Calu3 (cell line): ENCODE measurements around the gene SCG3. TPM values are rescaled to one million over a fixed set of nuclear protein-coding genes. Genes with fewer than 3 reads are reported as not detected.

Experiments used
- BruUV-seq: library from RNA; stranded (reverse); fragments of 400-500 nt; replicated peaks from 2 replicates; lab custom pipeline; 2021; lab: Mats Ljungman, UMichigan
- CTCF ChIA-PET: fragments of 300-600 bp; sonication (Branson Sonifier 250); formaldehyde crosslinking; loops from one replicate; lab custom pipeline; 2022; ENCODE audit warnings: antibody characterized with exemption; lab: Charles Lee
- DNase-seq: peaks from one replicate; pipeline ENCODE4 v3.0.0; 2022
- H3K27ac Mint-ChIP-seq: one replicate; pipeline ENCODE4 v1.8.0; 2022; ENCODE audit warnings: mixed read lengths; ENCODE audit not compliant: unreplicated experiment
- H3K27me3 Mint-ChIP-seq: one replicate; pipeline ENCODE4 v1.8.0; 2022; ENCODE audit warnings: mixed read lengths; ENCODE audit not compliant: unreplicated experiment
- H3K36me3 Mint-ChIP-seq: one replicate; pipeline ENCODE4 v1.8.0; 2022; ENCODE audit warnings: mild to moderate bottlenecking, moderate library complexity, mixed read lengths; ENCODE audit not compliant: insufficient read depth, unreplicated experiment
- H3K4me1 Mint-ChIP-seq: one replicate; pipeline ENCODE4 v1.8.0; 2022; ENCODE audit warnings: mild to moderate bottlenecking, low read depth, mixed read lengths; ENCODE audit not compliant: unreplicated experiment
- H3K4me3 Mint-ChIP-seq: one replicate; pipeline ENCODE4 v1.8.0; 2022; ENCODE audit warnings: mild to moderate bottlenecking, low read depth, moderate library complexity, mixed read lengths; ENCODE audit not compliant: unreplicated experiment
- H3K9me3 Mint-ChIP-seq: one replicate; pipeline ENCODE4 v1.8.0; 2022; ENCODE audit warnings: low read depth, mixed read lengths; ENCODE audit not compliant: unreplicated experiment
- CTCF ChIP-seq: fragments of 200-600 bp; IDR thresholded peaks from one replicate; pipeline ENCODE4 v1.8.0; 2022; ENCODE audit warnings: antibody characterized with exemption; ENCODE audit not compliant: unreplicated experiment
- intact Hi-C: fragments of 100-400 bp; cut with micrococcal nuclease; formaldehyde crosslinking; loops from one replicate; pipeline ENCODE4 v1.10.0; 2022; ENCODE audit not compliant: unreplicated experiment
- total RNA-seq: library from RNA; stranded (reverse); gene quantifications from 2 replicates; pipeline ENCODE4 v1.2.3, GENCODE V29; 2022

SCG3 gene
- total RNA-seq, 1 experiment from 2014 or later, result not detected

- H3K27me3 Mint-ChIP-seq, result peaks cover 69% of the 10 kb centered on the region
- CTCF ChIA-PET, result interaction anchor here (0.7 kb wide), 1 partner anchor 147 kb away, joined by 3 read pairs; no protein-coding TSS in a partner anchor
- H3K36me3 Mint-ChIP-seq, result no peaks in the 10 kb centered on the region
- no peaks in the 10 kb centered on the region for H3K4me1 Mint-ChIP-seq
- intact Hi-C loops, result no loop called here
- no TSS peak for BruUV-seq
- no peaks in the 10 kb centered on the region for H3K9me3 Mint-ChIP-seq
- no peak overlapping the region for H3K27ac Mint-ChIP-seq
- no peak for TF ChIP-seq CTCF
- H3K4me3 Mint-ChIP-seq, result no peak overlapping the region
- DNase-seq, result no peak
Observed at GRCh38 chr15:51758645-51759044, 77.3 kb downstream of the SCG3 start.

GRCh38 chr15:51759557-51760070 lies 78.3 kb downstream of the SCG3 start:
- H3K27ac Mint-ChIP-seq, result no peak overlapping the region
- CTCF ChIA-PET, result no interaction called here
- no peak overlapping the region for H3K4me3 Mint-ChIP-seq
- intact Hi-C loops, result no loop called here
- no peaks in the 10 kb centered on the region for H3K36me3 Mint-ChIP-seq
- no peak for DNase-seq
- no TSS peak for BruUV-seq
- no peaks in the 10 kb centered on the region for H3K9me3 Mint-ChIP-seq
- TF ChIP-seq CTCF, result no peak
- H3K4me1 Mint-ChIP-seq, result no peaks in the 10 kb centered on the region
- peaks cover 67% of the 10 kb centered on the region for H3K27me3 Mint-ChIP-seq

- intact Hi-C loops, result no loop called here
- no peak for TF ChIP-seq CTCF
- no peak for DNase-seq
- Mint-ChIP-seq H3K4me3 (no peak overlapping the region), H3K9me3 (no peaks in the 10 kb centered on the region), H3K36me3 (no peaks in the 10 kb centered on the region), H3K4me1 (no peaks in the 10 kb centered on the region), H3K27ac (no peak overlapping the region), H3K27me3 (peaks cover 67% of the 10 kb centered on the region)
- CTCF ChIA-PET, result no interaction called here
- no TSS peak for BruUV-seq
Observed at GRCh38 chr15:51760805-51761204, 79.5 kb downstream of the SCG3 start.

GRCh38 chr15:51765751-51766150 lies 84.4 kb downstream of the SCG3 start:
- H3K4me3 Mint-ChIP-seq, result no peak overlapping the region
- no peak for DNase-seq
- H3K36me3 Mint-ChIP-seq, result no peaks in the 10 kb centered on the region
- CTCF ChIA-PET, result no interaction called here
- no peak overlapping the region for H3K27ac Mint-ChIP-seq
- no TSS peak for BruUV-seq
- peaks cover 44% of the 10 kb centered on the region for H3K27me3 Mint-ChIP-seq
- H3K4me1 Mint-ChIP-seq, result no peaks in the 10 kb centered on the region
- intact Hi-C loops, result no loop called here
- H3K9me3 Mint-ChIP-seq, result no peaks in the 10 kb centered on the region
- TF ChIP-seq CTCF, result no peak
